ENCODE measurements around the gene HSPA6.

- TF ChIP-seq POLR2A (IDR thresholded peaks at IDR 0.05) (no peak), CTCF (IDR thresholded peaks at IDR 0.05) (no peak)
These were observed 12.6 kb upstream of the HSPA6 start for GRCh38 chr1:161511756-161512060.
